WTC11 (cell line): ENCODE data around the gene RHOF.

ENCODE experiments used
- IRF2 ChIP-seq: sonication (generic); formaldehyde crosslinking; IDR thresholded peaks from 2 replicates; pipeline ENCODE4 v1.8.0; 2022; ENCODE audit warnings: low read depth, missing genetic modification reagents, borderline replicate concordance
- JUN ChIP-seq: sonication (generic); formaldehyde crosslinking; IDR thresholded peaks from 2 replicates; pipeline ENCODE4 v1.8.0; 2023; ENCODE audit warnings: mild to moderate bottlenecking, missing genetic modification reagents
- NFYB ChIP-seq: sonication (generic); formaldehyde crosslinking; conservative IDR thresholded peaks from 2 replicates; pipeline ENCODE4 v1.8.0; 2022; ENCODE audit warnings: low read depth, missing genetic modification reagents
- NR2C2 ChIP-seq: sonication (generic); formaldehyde crosslinking; IDR thresholded peaks from 2 replicates; pipeline ENCODE4 v1.8.0; 2022; ENCODE audit warnings: mild to moderate bottlenecking, missing genetic modification reagents
- TF ChIP-seq, protein P1 (sequence below): fragments of 200-600 bp; IDR thresholded peaks from 2 replicates; pipeline ENCODE4 v1.8.0; 2022; ENCODE audit warnings: antibody characterized with exemption
- TF ChIP-seq, protein P2 (sequence below): sonication (generic); formaldehyde crosslinking; IDR thresholded peaks from 2 replicates; pipeline ENCODE4 v1.8.1; 2023; ENCODE audit warnings: mild to moderate bottlenecking, missing genetic modification reagents, moderate library complexity
- TF ChIP-seq, protein P3 (sequence below): sonication (generic); formaldehyde crosslinking; IDR thresholded peaks from 2 replicates; pipeline ENCODE4 v1.8.0; 2022; ENCODE audit warnings: mild to moderate bottlenecking, missing genetic modification reagents

DNA sequence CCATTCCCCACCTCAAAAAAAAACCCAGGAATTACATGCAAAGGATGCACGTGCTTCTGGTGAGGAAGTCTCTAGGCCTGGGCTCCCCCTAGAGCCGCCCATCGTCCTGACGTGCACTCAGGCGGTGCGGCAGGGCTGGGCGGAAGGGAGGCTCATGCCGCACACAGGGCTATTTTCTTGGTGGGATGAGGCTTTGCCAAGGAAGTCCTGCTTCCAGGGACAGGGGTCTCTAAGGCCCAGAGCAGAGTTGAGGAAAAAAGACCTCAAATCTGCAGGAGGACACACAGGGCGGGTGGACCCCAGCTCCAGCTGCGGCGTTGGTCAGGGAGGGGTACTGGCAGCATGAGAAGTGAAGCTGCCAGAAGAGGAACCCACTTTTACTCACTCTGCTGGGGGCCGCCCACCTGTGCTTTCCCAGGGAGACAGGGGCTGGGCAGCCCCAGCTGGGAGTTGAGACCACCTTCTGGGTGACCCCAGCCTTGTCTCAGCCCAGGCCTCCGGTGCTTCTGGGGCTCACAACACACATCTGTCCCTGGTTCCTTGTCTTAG is 4.2 kb downstream of the RHOF start:
- TF ChIP-seq, protein P1, sequence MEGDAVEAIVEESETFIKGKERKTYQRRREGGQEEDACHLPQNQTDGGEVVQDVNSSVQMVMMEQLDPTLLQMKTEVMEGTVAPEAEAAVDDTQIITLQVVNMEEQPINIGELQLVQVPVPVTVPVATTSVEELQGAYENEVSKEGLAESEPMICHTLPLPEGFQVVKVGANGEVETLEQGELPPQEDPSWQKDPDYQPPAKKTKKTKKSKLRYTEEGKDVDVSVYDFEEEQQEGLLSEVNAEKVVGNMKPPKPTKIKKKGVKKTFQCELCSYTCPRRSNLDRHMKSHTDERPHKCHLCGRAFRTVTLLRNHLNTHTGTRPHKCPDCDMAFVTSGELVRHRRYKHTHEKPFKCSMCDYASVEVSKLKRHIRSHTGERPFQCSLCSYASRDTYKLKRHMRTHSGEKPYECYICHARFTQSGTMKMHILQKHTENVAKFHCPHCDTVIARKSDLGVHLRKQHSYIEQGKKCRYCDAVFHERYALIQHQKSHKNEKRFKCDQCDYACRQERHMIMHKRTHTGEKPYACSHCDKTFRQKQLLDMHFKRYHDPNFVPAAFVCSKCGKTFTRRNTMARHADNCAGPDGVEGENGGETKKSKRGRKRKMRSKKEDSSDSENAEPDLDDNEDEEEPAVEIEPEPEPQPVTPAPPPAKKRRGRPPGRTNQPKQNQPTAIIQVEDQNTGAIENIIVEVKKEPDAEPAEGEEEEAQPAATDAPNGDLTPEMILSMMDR: no peak
- TF ChIP-seq, protein P2, sequence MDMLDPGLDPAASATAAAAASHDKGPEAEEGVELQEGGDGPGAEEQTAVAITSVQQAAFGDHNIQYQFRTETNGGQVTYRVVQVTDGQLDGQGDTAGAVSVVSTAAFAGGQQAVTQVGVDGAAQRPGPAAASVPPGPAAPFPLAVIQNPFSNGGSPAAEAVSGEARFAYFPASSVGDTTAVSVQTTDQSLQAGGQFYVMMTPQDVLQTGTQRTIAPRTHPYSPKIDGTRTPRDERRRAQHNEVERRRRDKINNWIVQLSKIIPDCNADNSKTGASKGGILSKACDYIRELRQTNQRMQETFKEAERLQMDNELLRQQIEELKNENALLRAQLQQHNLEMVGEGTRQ (CRISPR knock-in tag): no peak
- TF ChIP-seq JUN (CRISPR knock-in tag) (no peak), IRF2 (CRISPR knock-in tag) (no peak), NFYB (no peak), NR2C2 (CRISPR knock-in tag) (no peak)
- TF ChIP-seq, protein P3, sequence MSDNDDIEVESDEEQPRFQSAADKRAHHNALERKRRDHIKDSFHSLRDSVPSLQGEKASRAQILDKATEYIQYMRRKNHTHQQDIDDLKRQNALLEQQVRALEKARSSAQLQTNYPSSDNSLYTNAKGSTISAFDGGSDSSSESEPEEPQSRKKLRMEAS (CRISPR knock-in tag): no peak
